Renal cortex interstitium (tissue), 11 donors: ENCODE results near the gene CD63. TPM values are rescaled to one million over a fixed set of nuclear protein-coding genes. Genes with fewer than 3 reads are reported as not detected.
A peak's percentile ranks its signal among the peaks of the same experiment; 100 is the strongest.

Source experiments
- DNase-seq, 11 donors: peaks; one replicate each; pipeline ENCODE4 v3.0.0-alpha.2; 2013; ENCODE audit warnings: low read depth in 9 of 11, low spot score in 4 of 11; ENCODE audit errors: extremely low read depth in 1 of 11
- polyA plus RNA-seq, 3 donors: library from polyadenylated mRNA; unstranded; fragments of 120-200 nt; gene quantifications; one replicate each; pipeline ENCODE4 v1.2.1, GENCODE V29; 2013; ENCODE audit not compliant: insufficient read length in 3 of 3

Gene CD63
- polyA plus RNA-seq, 3 donors: 647 to 692 (median 648) TPM

DNA sequence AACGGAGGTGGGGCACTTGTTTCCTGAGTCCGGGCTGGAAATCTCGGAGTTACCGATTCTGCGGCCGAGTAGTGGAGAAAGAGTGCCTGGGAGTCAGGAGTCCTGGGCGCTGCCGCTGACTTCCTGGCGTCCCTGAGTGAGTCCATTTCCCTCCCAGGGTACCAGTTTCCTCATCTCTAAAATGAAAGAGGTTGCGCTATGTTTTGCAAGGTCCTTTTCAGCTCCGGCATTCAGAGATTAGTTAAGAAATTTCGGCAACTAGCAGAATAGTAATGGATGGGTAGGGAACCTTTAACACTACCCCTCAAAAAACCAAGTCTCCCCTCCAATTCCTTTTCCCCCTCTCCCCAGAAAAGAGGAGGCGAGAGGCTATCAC is 12.2 kb downstream of the CD63 start:
- DNase-seq: no peak

DNA sequence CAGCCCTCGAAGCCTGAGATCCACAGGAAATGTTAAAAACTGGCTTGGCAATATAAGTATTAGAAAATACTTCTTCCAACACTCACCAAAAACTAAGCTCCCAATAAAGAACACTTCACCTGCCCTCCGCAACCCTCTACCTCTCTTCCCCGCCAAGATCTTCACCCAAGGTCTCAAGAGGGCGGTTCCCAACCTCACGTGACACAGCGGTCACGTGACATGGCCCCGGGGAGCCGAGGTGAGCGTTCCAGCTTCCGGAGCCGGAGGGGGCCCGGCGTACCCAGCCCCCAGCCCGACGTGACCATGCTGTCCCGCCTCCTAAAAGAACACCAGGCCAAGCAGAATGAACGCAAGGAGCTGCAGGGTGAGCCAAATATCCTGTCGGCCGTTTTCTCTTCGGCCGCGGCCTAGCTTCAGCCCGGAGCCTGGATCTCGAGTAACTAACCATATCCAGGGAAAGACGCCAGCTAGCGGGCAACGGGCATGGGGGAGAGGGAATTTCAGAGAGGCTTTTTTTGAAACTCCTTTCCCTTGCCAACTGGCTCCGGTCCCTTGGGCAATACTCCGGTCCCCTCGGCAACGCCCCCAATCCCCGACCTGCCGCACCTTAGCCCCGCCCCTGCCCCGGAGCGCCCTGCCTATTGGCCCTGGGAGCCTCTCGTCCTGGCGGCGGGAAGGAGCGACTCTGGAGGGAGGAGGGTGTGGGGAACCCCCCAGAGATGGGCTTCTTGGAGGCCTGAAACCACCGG is 12.8 kb downstream of the CD63 start, which contains the start of gene BLOC1S1:
Gene BLOC1S1, plus strand, starts transcription at position 214 of the 749 bp plus-strand sequence. Its CDS starts 6 bp downstream, at position 220.
- peak in 9 of 11 donors; percentile 90 to 98 (median 92) for DNase-seq

DNA sequence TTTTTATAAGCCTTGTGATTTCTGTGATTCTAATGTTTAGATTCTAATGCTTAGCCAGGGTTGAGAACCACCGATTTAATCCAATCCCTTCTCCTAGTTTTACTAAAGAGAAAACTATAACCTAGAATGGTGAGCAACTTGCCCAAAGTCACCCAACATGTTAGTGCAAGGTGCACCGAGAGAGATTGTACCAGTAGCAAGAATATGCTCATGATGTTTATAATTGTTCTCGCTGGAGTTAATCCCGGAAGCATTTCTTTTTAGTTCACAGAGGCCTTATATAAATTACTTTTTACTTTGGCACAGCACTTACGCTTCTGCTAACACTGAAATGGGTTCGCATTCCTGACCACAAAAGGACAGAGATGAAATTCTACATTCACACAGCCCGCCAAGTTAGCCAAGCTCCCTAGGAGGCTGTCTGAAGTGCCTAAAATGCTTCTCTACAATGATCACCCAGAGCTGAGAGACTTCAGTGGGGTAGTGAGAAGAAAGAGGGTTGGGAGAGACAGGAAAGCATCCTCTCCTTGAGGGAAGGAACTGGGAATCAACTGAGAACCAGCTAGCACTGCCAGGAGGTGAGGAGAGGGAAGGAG is 13.5 kb downstream of the CD63 start:
- DNase-seq: no peak

DNA sequence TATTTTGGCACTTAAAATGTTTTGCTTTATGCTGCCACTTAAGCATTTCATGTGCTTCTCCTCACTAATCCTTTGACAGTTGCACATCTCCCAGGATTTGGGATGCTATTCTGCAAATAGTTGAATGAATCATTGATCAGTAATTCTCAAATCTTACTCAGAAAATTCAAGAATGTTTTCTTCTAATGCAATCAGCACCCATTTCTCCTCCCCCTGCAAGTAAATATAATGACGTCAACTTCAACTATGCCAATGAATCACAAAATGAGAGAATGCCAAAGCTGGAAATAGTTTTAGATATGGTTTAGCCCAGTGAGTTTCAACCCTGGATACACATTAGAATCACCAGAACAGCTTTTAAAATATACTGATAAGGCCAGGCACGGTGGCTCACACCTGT is 15.1 kb downstream of the CD63 start:
- no peak for DNase-seq

DNA sequence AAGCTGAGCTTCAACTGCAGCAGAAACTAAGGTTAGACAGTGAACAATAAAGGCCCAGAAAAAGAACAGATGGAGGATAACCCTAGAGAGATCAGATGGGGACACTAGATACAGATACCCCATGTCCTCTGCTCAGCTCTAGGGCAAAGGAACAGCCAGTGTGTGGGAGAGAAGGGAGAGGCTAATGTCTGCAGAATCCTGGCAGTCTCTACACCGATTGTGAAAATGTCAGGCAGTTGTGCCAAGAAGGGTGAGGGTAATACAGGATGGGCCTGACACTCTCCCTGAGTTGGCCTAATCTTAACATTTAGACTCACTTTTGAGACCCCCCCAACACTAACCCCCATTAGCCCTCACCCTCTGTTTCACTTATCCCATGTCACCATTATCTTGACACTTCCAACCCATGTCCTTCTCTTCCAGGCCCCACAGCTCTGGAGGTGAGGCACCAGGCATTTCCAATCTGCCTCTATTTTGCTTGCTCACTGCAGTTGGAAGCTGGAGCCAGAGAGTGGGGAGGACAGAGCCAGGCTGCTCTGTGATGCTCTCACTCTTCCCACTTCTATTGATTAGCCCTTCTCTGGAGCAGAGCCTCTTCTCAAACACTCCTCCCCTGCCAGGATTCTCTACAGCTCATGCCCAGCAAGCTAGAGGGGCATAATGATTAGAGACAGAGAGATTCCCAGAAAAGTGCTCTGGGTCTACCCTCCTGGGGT is 16.0 kb downstream of the CD63 start:
- no peak for DNase-seq

DNA sequence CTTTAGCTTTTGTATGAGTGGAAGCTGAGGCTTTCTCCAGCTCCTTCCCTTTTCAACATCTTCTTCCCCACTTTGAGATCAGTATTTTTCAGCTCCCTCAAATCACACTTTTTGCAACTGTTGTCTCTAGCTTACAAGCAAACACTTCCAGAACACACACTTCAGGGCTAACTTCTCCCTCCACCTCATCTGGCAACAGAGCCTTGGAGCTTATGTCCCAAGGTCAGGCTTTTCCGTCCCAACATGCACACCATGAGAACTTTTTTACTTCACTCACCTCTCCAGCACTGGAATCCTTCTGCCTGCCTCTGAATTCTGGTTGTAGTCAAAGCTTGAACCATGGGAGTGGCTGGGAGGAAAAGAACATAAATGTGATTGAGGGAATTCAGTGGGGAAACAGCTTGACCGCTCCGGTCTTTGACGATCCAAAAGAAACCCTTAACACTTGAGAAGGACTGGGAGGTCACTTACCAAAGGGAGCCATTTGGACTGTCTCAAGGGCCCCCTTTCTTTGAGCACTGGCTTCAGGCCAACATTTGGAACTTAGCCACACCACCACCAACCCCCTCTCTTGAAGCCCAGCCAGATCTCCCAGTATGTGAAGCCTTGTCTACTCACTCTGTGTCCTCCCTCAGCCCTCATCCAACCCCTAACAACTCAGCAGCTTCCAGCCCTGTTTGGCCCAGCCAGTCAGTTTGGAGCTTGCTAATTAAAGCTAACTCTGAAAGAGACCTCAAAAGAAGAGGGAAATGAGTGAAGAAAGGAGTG is 16.8 kb downstream of the CD63 start:
- DNase-seq: peak in 1 of 11 donors; percentile 64

DNA sequence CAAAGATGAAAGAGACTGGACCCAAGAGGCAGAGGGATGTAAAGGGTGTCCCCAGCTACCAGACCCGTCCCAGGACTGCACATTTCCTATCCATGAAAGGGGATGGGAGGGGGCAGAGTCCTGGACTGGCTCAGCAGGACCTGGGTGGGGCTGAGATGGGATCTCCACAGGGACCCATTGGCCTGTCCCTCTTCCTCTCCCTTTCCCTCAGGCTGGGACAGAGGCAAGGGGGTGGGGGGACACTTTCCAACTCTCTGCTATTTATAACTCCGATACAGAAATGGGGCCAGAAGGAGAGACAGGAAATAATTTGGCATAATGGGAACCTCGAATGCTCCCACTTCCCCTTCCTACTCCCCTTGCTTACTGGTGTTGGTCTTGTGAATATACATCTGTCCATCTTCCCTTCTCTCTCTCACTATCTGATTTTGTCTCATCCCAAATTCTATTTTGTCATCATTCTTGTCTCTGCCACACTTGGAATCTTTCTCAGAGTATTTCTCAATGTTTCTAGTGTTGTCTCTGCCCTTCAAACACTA is 20.0 kb downstream of the CD63 start:
- no peak for DNase-seq

DNA sequence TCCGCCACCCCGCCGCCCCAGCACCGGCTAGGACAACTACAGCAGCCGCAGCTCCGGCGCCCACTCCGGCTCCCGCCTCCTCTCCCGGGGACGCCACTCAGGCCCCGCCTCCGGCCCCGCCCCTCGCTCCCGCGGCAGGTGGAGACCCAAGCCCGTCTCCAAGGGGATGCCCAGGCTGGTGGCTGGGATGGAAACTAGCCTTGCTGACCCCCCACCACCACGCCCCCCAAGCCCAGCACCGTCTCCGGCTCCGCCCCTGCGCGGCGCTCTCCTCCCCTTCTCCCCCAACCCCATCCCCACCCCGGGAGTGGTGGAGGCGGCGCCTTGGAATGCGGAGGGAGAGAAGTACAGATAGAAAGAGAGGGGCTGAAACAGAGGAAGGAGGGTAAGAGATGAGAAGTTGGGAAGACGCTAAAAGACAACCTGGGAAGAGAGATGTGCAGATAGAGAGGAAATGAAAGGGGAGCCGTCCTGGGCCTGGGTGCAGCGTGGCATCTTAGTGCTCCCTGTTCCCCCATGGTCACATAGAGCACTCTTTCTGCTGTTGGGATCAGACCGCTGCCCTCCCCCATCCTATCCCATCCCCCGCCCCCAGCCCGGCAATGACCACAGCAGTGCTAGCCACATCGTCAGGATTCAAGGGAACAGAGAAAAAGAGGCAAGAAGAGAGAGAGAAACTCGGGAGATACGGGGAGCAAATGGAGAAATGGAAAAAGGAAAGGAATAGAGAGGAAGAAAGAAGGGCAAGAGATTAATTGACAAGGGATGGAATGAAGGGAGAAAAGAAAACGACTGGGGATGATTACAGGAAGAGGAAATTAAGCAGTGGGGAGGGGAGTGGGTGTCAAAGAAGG is 20.7 kb downstream of the CD63 start, which contains the start of gene ITGA7:
Gene ITGA7, minus strand, starts transcription at position 64 of the 854 bp plus-strand sequence. CDS start 222 bp downstream, outside the sequence.
- peak in 3 of 11 donors; percentile 63 to 66 (median 65) for DNase-seq

DNA sequence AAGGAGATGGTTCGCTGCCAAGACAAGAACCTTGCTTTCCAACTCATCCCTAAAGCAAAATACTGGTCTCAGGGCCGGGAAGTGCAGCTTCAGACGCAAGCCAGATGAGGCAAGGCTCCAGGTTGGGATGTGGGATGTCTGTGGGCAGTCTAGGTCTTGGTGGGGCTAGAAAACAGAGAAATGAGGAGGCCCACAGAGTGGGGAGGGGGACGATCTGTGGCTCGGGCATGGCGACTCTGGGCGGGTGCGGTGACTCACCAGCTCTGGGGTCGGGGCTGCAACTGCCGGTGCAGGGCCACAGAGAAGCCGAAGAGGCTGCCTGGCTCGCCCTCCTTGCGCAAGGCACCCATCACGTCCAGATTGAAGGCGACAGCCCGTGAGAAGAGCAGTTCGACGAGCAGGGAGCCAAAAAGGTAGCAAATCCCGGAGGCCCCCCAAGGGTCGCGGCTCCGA is 21.6 kb downstream of the CD63 start:
- no peak for DNase-seq

DNA sequence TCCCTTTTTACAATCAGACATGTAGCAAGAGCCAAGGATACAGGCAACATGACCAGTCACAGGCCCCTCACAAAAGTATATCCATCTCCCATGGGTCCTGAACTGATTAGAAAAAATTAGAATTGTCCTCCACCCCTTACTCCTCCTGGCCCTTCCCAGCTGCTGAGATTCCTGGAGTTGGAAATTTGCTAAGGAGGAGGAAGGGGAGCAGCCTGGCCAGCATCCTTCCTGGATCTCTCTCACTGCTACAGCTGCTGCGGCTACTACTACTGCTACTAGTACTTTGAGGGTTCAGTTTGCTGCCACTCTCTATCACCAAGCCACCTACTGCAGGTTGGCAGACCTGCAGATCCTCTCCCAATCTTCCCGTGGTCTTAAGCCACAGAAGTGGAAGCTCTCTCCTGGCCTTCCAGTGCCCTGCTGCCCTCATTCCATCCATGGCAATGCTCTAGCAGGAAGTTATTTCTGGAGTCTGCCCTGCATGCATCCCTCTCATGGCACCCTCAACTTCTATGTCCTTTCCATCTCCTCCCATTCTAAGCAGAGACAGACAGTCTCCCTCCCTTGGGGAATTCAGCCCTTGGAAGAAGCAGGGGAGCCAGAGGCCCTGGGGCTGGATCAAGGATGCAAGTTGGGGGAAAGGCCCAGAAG is 22.1 kb downstream of the CD63 start:
- no peak for DNase-seq

DNA sequence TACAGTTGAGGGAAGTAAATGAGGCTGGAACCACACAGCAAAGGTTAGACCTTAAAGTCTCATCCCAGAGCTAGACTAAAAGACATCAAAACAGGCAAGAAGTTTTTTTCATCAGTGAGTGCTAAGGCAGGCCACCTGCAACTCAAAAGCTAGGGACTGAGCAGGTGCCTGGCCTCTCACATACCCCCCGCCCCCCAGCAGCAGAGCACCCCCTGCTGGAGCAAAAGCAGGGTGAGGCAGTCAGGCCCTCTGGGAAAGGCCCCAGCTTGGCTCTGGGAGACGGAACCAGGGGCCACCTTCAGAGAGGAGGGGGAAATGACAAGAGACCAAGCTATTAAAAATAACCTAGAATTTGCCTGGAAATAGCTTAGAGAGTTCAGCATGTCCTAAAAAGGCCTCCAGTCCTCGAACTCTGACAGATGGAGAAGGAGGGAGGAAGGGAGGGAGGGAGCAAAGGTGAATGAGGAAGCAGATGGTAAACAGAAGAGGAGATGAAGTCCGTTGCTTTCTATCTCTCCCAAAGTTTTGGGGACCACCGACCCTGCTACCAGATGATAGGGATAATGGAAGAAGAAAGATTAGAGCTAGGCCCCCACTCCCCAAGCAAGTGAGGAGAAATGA is 22.9 kb downstream of the CD63 start:
- DNase-seq: no peak

DNA sequence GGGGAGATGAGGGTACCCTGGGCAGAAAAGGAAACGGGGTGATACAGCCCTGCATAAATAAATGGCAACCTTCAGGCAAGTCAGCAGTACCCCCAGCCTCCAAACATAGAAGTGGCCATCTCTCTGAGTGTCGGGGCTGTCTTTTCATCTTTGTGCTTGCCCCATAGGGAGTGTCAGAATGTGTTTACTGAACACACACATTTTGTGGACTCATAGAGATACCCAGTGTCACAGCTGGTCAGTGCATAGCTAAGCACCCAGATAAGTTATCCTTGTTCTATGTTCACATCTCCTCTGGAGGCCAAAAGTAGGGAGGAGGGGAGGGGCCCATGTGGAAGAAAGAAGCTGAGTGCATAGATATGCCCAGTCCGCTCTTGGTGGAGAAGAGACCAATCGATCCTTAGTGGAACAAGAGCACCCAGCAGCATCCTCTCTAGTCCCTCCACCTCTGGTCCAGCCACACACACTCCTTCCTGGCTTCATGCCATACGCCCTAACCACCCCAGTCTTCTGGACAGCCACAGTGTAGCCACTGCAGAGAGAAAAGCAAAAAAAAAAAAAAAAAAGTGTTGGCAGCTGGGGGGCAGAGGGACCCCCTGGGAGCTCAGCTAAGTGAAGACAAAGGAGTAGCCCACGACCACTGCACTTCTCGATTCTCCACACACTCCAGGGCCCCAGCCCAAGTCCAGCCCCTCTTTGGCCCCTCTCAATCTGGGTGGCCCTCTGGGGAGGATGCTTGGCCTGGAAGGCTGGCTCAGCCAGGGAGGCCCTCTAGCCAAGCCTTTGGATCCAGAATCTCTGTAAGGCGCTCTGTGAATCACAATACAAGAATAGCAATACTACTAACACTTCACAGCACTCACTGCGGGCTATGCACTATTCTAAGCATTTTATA is 23.7 kb downstream of the CD63 start:
- no peak for DNase-seq

DNA sequence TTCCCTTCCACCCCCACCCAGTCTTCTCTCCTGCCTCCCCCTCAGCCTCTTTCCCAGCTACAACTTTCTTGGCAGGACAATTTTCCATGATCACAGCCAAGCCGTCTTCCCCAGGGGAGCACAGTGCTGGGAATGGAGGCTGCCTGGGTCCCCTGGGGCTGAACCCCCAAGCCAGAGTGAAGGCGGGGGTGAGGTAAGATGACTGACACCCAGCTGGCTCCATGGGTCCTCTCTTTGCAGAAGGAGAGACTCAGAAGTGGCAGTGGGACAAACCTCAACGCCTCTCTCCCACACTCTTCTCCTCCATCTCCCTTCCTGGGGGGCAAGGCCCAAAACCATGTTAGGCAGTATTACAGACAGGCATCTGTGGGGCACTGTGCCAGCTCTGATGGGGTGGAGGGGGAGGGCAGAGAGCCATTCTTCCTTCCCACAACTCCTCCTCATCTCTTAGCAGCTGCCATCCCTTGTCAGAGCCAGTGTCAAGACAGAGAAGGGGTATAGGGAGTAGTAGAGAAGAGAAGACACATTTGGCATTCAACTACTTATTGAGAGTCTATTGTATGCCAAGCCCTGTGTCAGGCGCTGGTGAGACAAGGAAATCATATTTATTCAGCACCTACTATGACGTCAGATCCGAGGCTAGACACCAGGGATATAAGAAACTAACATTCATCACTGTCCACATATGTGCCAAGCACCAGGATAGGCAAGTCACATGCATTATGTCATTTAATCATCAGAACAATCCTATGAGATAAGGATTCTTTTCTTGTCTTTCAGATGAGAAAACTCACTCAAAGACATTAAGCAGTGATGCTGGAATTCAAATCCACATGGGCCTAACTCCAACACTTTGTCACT is 24.7 kb downstream of the CD63 start:
- no peak for DNase-seq

DNA sequence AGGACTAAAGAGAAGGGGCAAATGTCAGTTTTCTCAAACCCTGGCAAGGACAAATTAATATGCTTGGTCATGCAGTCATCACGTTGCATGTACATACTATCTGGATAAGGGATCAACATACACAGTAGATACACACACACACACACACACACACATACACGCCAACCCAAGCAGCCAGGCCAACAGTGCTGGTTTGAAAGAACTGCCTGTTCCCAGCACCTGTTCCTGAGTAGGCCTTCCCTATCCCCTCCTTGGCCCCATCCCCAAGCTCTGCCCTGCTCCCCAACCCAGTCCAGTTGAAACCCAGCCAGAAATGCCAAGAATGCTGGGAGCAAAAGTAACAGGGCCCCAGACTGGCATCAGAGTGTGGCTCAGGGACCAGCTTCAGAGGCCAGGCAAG is 25.5 kb downstream of the CD63 start:
- DNase-seq: no peak

DNA sequence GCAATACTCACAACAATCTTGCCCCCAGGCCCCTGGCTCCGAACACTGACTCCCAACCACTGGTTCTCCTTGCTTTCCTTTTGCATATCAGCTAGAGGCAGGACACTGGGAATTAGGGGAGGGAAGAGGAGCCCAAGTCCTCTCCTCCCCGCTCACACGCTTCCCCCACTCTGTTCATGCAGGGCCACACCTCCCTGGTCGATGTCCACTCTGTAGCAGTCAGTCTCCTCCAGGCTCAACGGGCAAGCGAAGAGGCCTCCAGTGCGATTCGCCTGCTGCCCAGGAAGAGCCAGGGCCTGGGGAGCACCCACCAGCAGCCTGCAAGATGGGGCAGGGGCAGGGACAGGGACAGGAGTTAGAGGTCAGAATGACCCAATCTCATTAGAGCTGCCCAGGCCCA is 25.9 kb downstream of the CD63 start:
- DNase-seq: no peak
